ENCODE results near the gene THEM5.

Gene THEM5

GRCh38 chr1:151839457-151840403 is 13.8 kb downstream of the THEM5 start, which contains the start of gene C2CD4D:
Gene C2CD4D, minus strand, starts transcription at chr1:151839820. Its CDS starts 831 bp downstream, at chr1:151838989.
- peak within 1 kb of the TSS; percentile 92 for H3K9ac ChIP-seq (ENCODE audit: insufficient read length, low read depth)
- H3K4me3 ChIP-seq (ENCODE audit: insufficient read length, low read depth) = peak within 1 kb of the TSS; percentile 62
- peaks cover 25% of the 10 kb centered on the region for H3K27me3 ChIP-seq (ENCODE audit: insufficient read depth, insufficient read length)

GRCh38 chr1:151839082-151839412 is 14.5 kb downstream of the THEM5 start:
- DNase-seq (ENCODE audit: low read depth, low spot score) = no peak
- Histone ChIP-seq H3K36me3 (ENCODE audit: insufficient read depth, insufficient read length, low read length) (peaks cover 5% of the 10 kb centered on the region), H3K4me3 (ENCODE audit: insufficient read length, low read depth) (peak overlapping the region; percentile 62), H3K9me3 (ENCODE audit: insufficient read depth, low read length) (no peaks in the 10 kb centered on the region), H3K4me1 (ENCODE audit: insufficient read depth, insufficient read length) (peaks cover 9% of the 10 kb centered on the region), H3K27me3 (ENCODE audit: insufficient read depth, insufficient read length) (peaks cover 25% of the 10 kb centered on the region), H3K9ac (ENCODE audit: insufficient read length, low read depth) (peak overlapping the region; percentile 92)
- TF ChIP-seq ZNF274 (IDR thresholded peaks at IDR 0.05; ENCODE audit: low read depth, low read length) (no peak), YY1 (IDR thresholded peaks at IDR 0.05; ENCODE audit: insufficient read depth, insufficient read length) (no peak), SUZ12 (IDR thresholded peaks at IDR 0.05; ENCODE audit: extremely low read depth, insufficient read depth, insufficient read length) (no peak)

More at GRCh38 chr1:151839457-151840403, 13.8 kb downstream of the THEM5 start, which contains the start of gene C2CD4D:
- Histone ChIP-seq H3K4me1 (ENCODE audit: insufficient read depth, insufficient read length) (peaks cover 6% of the 10 kb centered on the region), H3K9me3 (ENCODE audit: insufficient read depth, low read length) (no peaks in the 10 kb centered on the region), H3K36me3 (ENCODE audit: insufficient read depth, insufficient read length, low read length) (peaks cover 5% of the 10 kb centered on the region)
- TF ChIP-seq ZNF274 (IDR thresholded peaks at IDR 0.05; ENCODE audit: low read depth, low read length) (no peak), YY1 (IDR thresholded peaks at IDR 0.05; ENCODE audit: insufficient read depth, insufficient read length) (no peak), SUZ12 (IDR thresholded peaks at IDR 0.05; ENCODE audit: extremely low read depth, insufficient read depth, insufficient read length) (no peak)
- DNase-seq (ENCODE audit: low read depth, low spot score) = peak; percentile 80

- peak overlapping the region; percentile 62 for H3K4me3 ChIP-seq (ENCODE audit: insufficient read length, low read depth)
- TF ChIP-seq SUZ12 (IDR thresholded peaks at IDR 0.05; ENCODE audit: extremely low read depth, insufficient read depth, insufficient read length) (peak; percentile 83), ZNF274 (IDR thresholded peaks at IDR 0.05; ENCODE audit: low read depth, low read length) (no peak), YY1 (IDR thresholded peaks at IDR 0.05; ENCODE audit: insufficient read depth, insufficient read length) (no peak)
- peaks cover 12% of the 10 kb centered on the region for H3K4me1 ChIP-seq (ENCODE audit: insufficient read depth, insufficient read length)
- peak overlapping the region; percentile 92 for H3K9ac ChIP-seq (ENCODE audit: insufficient read length, low read depth)
- H3K27me3 ChIP-seq (ENCODE audit: insufficient read depth, insufficient read length) = peaks cover 25% of the 10 kb centered on the region
- no peak for DNase-seq (ENCODE audit: low read depth, low spot score)
- peaks cover 5% of the 10 kb centered on the region for H3K36me3 ChIP-seq (ENCODE audit: insufficient read depth, insufficient read length, low read length)
- no peaks in the 10 kb centered on the region for H3K9me3 ChIP-seq (ENCODE audit: insufficient read depth, low read length)
Observed at GRCh38 chr1:151838222-151839081, 15.1 kb downstream of the THEM5 start.

- H3K9me3 ChIP-seq (ENCODE audit: insufficient read depth, low read length) = no peaks in the 10 kb centered on the region
- peaks cover 3% of the 10 kb centered on the region for H3K36me3 ChIP-seq (ENCODE audit: insufficient read depth, insufficient read length, low read length)
- DNase-seq (ENCODE audit: low read depth, low spot score) = no peak
- peak overlapping the region; percentile 92 for H3K9ac ChIP-seq (ENCODE audit: insufficient read length, low read depth)
- TF ChIP-seq SUZ12 (IDR thresholded peaks at IDR 0.05; ENCODE audit: extremely low read depth, insufficient read depth, insufficient read length) = no peak
- no peak for TF ChIP-seq ZNF274 (IDR thresholded peaks at IDR 0.05; ENCODE audit: low read depth, low read length)
- no peak for TF ChIP-seq YY1 (IDR thresholded peaks at IDR 0.05; ENCODE audit: insufficient read depth, insufficient read length)
- peaks cover 12% of the 10 kb centered on the region for H3K4me1 ChIP-seq (ENCODE audit: insufficient read depth, insufficient read length)
- H3K27me3 ChIP-seq (ENCODE audit: insufficient read depth, insufficient read length) = peaks cover 25% of the 10 kb centered on the region
- peak overlapping the region; percentile 62 for H3K4me3 ChIP-seq (ENCODE audit: insufficient read length, low read depth)
Observed at GRCh38 chr1:151837884-151838221, 15.7 kb downstream of the THEM5 start.

- H3K27me3 ChIP-seq (ENCODE audit: insufficient read depth, insufficient read length) = peaks cover 25% of the 10 kb centered on the region
- H3K9ac ChIP-seq (ENCODE audit: insufficient read length, low read depth) = no peak overlapping the region
- no peaks in the 10 kb centered on the region for H3K9me3 ChIP-seq (ENCODE audit: insufficient read depth, low read length)
- no peak overlapping the region for H3K4me3 ChIP-seq (ENCODE audit: insufficient read length, low read depth)
- TF ChIP-seq SUZ12 (IDR thresholded peaks at IDR 0.05; ENCODE audit: extremely low read depth, insufficient read depth, insufficient read length) = no peak
- TF ChIP-seq YY1 (IDR thresholded peaks at IDR 0.05; ENCODE audit: insufficient read depth, insufficient read length) = no peak
- no peak for TF ChIP-seq ZNF274 (IDR thresholded peaks at IDR 0.05; ENCODE audit: low read depth, low read length)
- DNase-seq (ENCODE audit: low read depth, low spot score) = no peak
- H3K4me1 ChIP-seq (ENCODE audit: insufficient read depth, insufficient read length) = peaks cover 16% of the 10 kb centered on the region
- H3K36me3 ChIP-seq (ENCODE audit: insufficient read depth, insufficient read length, low read length) = peaks cover 3% of the 10 kb centered on the region
Observed at GRCh38 chr1:151837197-151837596, 16.3 kb downstream of the THEM5 start.

- Histone ChIP-seq H3K36me3 (ENCODE audit: insufficient read depth, insufficient read length, low read length) (no peaks in the 10 kb centered on the region), H3K4me1 (ENCODE audit: insufficient read depth, insufficient read length) (peaks cover 25% of the 10 kb centered on the region), H3K27me3 (ENCODE audit: insufficient read depth, insufficient read length) (peaks cover 25% of the 10 kb centered on the region), H3K9me3 (ENCODE audit: insufficient read depth, low read length) (no peaks in the 10 kb centered on the region), H3K9ac (ENCODE audit: insufficient read length, low read depth) (no peak overlapping the region), H3K4me3 (ENCODE audit: insufficient read length, low read depth) (no peak overlapping the region)
- no peak for TF ChIP-seq ZNF274 (IDR thresholded peaks at IDR 0.05; ENCODE audit: low read depth, low read length)
- no peak for TF ChIP-seq YY1 (IDR thresholded peaks at IDR 0.05; ENCODE audit: insufficient read depth, insufficient read length)
- TF ChIP-seq SUZ12 (IDR thresholded peaks at IDR 0.05; ENCODE audit: extremely low read depth, insufficient read depth, insufficient read length) = no peak
- DNase-seq (ENCODE audit: low read depth, low spot score) = no peak
Observed at GRCh38 chr1:151835596-151835995, 17.9 kb downstream of the THEM5 start.

Measured in NT2/D1 (cell line).